Activated CD4-positive, alpha-beta memory T cell treated with anti-CD3 and anti-CD28 coated beads, Interleukin-2, amount 10 ng/mL, durations not matched to agents 7 days and 5 days (primary cell): ENCODE data around the gene TFDP1. TPM values are rescaled to one million over a fixed set of nuclear protein-coding genes. Genes with fewer than 3 reads are reported as not detected.

Source experiments
- CTCF ChIA-PET: fragments of 350-600 bp; sonication (Branson Sonifier 250); formaldehyde crosslinking; loops from one replicate; lab custom pipeline; 2021; ENCODE audit warnings: antibody characterized with exemption, inconsistent platforms; lab: Charles Lee
- POLR2A ChIA-PET: fragments of 350-600 bp; sonication (Branson Sonifier 250); formaldehyde crosslinking; loops from one replicate; lab custom pipeline; 2021; ENCODE audit warnings: antibody characterized with exemption; lab: Charles Lee
- DNase-seq: peaks from one replicate; pipeline ENCODE4 v3.0.0-alpha.2; 2020
- H3K27ac Mint-ChIP-seq: one replicate; pipeline ENCODE4 v1.8.0; 2021; ENCODE audit warnings: mild to moderate bottlenecking, mixed read lengths
- H3K27me3 Mint-ChIP-seq: one replicate; pipeline ENCODE4 v1.8.0; 2021; ENCODE audit warnings: mixed read lengths
- H3K36me3 Mint-ChIP-seq: one replicate; pipeline ENCODE4 v1.8.0; 2021; ENCODE audit warnings: low read depth, mixed read lengths
- H3K4me1 Mint-ChIP-seq: one replicate; pipeline ENCODE4 v1.8.0; 2021; ENCODE audit warnings: mixed read lengths
- H3K4me3 Mint-ChIP-seq: one replicate; pipeline ENCODE4 v1.8.0; 2021; ENCODE audit warnings: mild to moderate bottlenecking, mixed read lengths
- H3K9me3 Mint-ChIP-seq: one replicate; pipeline ENCODE4 v1.8.0; 2021; ENCODE audit warnings: mixed read lengths
- total RNA-seq, 2 experiments: library from RNA; stranded (reverse); gene quantifications; one replicate each; pipeline ENCODE4 v1.2.3, GENCODE V29; 2021

TFDP1 gene
- total RNA-seq, 2 experiments from 2014 or later: 128 to 130 TPM

DNA sequence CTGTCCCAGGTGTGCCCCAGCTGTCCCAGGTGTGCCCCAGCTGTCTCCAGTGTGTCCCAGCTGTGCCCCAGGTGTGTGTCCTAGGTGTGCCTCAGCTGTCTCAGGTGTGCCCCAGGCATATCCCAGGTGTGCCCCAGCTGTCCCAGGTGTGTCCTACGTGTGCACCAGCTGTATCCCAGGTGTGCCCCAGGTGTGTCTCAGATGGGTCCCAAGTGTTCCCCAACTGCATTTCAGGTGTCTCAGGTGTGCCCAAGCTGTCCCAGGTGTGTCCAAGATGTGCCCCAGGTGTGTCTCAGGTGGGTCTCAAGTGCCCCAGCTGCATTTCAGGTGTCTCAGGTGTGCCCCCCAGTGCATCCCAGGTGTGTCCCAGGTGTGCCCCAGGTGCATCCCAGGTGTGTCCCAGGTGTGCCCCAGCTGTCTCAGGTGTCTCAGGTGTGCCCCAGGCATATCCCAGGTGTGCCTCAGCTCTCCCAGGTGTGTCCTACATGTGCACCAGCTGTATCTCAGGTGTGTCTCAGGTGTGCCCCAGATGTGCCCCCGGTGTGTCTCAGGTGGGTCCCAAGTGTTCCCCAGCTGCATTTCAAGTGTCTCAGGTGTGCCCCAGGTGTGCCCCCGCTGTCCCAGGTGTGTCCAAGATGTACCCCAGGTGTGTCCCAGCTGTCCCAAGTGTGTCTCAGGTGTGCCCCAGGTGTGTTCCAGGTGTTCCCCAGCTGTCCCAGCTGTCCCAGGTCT lies 81.2 kb downstream of the TFDP1 start:
- H3K27me3 Mint-ChIP-seq: peaks cover 13% of the 10 kb centered on the region
- DNase-seq: no peak
- POLR2A ChIA-PET: no interaction called here
- no peaks in the 10 kb centered on the region for H3K4me1 Mint-ChIP-seq
- H3K36me3 Mint-ChIP-seq: no peaks in the 10 kb centered on the region
- H3K4me3 Mint-ChIP-seq: no peak overlapping the region
- H3K27ac Mint-ChIP-seq: no peak overlapping the region
- CTCF ChIA-PET: no interaction called here
- H3K9me3 Mint-ChIP-seq: peaks cover 13% of the 10 kb centered on the region

DNA sequence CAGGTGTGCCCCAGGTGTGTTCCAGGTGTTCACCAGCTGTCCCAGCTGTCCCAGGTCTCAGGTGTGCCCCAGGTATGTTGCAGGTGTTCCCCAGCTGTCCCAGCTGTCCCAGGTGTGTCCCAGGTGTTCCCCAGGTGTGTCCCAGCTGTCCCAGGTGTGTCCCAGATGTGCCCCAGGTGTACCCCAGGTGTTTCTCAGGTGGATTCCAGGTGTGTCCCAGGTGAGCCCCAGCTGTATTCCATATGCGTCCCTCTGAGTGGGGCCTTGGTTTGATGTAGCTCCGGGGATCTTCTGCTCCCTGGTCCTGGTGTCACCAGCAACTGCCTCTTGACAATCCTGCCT lies 81.7 kb downstream of the TFDP1 start:
- H3K27ac Mint-ChIP-seq: no peak overlapping the region
- no peaks in the 10 kb centered on the region for H3K4me1 Mint-ChIP-seq
- H3K4me3 Mint-ChIP-seq: no peak overlapping the region
- H3K36me3 Mint-ChIP-seq: no peaks in the 10 kb centered on the region
- CTCF ChIA-PET: no interaction called here
- H3K27me3 Mint-ChIP-seq: peaks cover 8% of the 10 kb centered on the region
- POLR2A ChIA-PET: no interaction called here
- no peak for DNase-seq
- H3K9me3 Mint-ChIP-seq: peaks cover 7% of the 10 kb centered on the region

DNA sequence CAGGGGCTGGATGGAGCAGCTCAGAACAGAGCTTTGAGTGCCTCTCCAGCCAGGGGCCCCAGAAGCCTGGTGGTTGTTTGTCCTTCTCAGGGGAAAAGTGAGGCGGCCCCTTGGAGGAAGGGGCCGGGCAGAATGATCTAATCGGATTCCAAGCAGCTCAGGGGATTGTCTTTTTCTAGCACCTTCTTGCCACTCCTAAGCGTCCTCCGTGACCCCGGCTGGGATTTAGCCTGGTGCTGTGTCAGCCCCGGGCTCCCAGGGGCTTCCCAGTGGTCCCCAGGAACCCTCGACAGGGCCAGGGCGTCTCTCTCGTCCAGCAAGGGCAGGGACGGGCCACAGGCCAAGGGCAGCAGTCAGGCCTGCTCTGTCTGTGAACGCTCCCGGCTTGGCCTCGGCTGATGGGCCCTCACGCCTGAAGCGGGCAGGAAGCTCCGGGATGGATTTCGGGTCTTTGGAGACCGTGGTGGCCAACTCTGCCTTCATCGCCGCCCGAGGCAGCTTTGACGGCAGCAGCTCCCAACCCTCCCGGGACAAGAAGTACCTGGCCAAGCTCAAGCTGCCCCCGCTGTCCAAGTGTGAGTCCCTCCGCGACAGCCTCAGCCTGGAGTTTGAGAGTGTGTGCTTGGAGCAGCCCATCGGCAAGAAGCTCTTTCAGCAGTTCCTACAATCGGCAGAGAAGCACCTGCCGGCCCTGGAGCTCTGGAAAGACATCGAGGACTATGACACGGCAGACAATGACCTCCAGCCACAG lies 82.6 kb downstream of the TFDP1 start, which contains the start of gene GRK1:
GRK1 (plus strand) TSS at position 269 of the 751 bp plus-strand sequence; CDS start at position 437, 168 bp downstream.
- DNase-seq: no peak

DNA sequence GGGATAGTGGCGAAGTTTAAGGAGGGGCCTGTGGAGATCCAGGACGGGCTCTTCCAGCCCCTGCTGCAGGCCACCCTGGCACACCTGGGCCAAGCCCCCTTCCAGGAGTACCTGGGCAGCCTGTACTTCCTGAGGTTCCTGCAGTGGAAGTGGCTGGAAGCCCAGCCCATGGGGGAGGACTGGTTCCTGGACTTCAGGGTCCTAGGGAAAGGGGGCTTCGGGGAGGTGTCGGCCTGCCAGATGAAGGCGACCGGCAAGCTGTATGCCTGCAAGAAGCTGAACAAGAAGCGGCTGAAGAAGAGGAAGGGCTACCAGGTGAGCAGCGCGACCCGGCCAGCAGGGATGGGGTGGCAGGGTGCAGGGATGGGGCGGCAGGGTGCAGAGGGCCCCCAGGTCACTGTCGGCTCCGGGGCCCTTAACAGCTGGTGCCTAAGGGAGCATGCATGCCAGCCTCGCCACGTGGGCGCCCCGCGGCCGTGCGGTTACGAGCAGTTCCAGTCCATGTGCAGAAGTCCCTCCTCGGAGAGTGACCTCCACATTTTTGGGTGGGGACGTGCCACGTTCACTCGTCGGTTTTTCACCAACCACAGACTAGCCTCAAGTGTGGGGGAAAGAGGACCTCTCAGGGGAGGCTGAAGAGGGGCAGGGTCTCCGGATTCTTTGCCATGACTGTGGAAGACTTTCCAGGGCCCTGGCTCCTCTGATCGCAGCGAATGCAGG lies 83.4 kb downstream of the TFDP1 start:
- H3K27me3 Mint-ChIP-seq: no peaks in the 10 kb centered on the region
- no peak overlapping the region for H3K27ac Mint-ChIP-seq
- ChIA-PET CTCF (no interaction called here), POLR2A (no interaction called here)
- H3K4me1 Mint-ChIP-seq: peaks cover 2% of the 10 kb centered on the region
- no peak for DNase-seq
- peaks cover 7% of the 10 kb centered on the region for H3K9me3 Mint-ChIP-seq
- peaks cover 3% of the 10 kb centered on the region for H3K36me3 Mint-ChIP-seq
- no peak overlapping the region for H3K4me3 Mint-ChIP-seq

More for the DNA sequence above, 82.6 kb downstream of the TFDP1 start, which contains the start of gene GRK1:
- POLR2A ChIA-PET: no interaction called here
- H3K27me3 Mint-ChIP-seq: no peaks in the 10 kb centered on the region
- H3K9me3 Mint-ChIP-seq: peaks cover 4% of the 10 kb centered on the region
- no peaks in the 10 kb centered on the region for H3K4me1 Mint-ChIP-seq
- H3K36me3 Mint-ChIP-seq: no peaks in the 10 kb centered on the region
- no peak within 1 kb of the TSS for H3K4me3 Mint-ChIP-seq
- CTCF ChIA-PET: no interaction called here
- no peak within 1 kb of the TSS for H3K27ac Mint-ChIP-seq

DNA sequence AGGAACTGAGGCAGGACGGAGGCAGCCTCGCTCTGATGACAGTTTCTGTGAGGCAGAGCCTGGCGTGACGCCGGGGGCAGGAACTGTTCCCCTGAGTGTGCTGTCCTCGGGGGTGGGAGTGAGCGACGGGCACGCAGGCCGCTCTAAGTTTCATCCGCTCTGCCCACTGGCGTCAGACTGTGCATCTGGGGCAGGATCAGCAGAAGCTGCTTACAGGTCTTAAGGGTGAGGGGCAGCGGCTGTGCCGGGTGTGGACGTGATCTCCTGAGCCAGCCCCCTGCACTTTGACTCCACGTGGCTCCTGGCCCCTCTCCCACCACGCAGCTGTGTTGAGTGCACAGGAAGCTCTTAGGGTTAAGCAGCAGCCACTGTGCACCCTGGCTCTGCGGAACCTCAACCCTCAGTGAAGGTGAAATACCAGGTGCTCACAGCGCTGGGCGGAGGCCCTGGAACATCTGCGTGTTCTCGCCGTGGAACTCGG lies 84.0 kb downstream of the TFDP1 start:
- Mint-ChIP-seq H3K9me3 (peaks cover 7% of the 10 kb centered on the region), H3K4me3 (no peak overlapping the region), H3K36me3 (peaks cover 3% of the 10 kb centered on the region), H3K27ac (no peak overlapping the region), H3K4me1 (peaks cover 2% of the 10 kb centered on the region), H3K27me3 (no peaks in the 10 kb centered on the region)
- no peak for DNase-seq
- CTCF ChIA-PET: no interaction called here
- POLR2A ChIA-PET: no interaction called here

DNA sequence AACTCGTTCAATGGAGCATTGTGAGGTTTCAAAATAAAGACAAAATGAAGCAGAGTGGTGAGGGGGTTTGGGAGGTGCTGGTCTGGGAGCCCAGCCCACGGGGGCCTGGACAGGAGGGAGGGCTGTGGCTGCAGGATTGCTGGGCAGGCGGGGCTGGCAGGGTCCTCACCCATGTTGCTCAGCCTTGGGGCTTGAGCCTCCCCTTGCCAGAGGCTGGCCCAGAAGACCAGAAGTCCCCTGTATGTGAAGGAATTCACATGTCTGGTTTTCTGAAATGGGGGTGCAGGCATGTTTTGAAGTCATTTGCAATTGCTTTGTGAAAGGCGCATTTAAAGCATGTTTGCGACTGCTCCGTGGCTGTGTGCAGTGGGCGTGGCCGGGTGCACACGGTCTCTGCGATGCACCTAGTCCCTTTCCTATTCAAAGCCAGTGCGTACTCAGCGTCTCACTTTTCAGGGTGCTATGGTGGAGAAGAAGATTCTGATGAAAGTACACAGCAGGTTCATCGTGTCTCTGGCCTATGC lies 84.7 kb downstream of the TFDP1 start:
- Mint-ChIP-seq H3K27me3 (no peaks in the 10 kb centered on the region), H3K36me3 (peaks cover 3% of the 10 kb centered on the region), H3K9me3 (peaks cover 7% of the 10 kb centered on the region), H3K27ac (no peak overlapping the region), H3K4me3 (no peak overlapping the region), H3K4me1 (peaks cover 2% of the 10 kb centered on the region)
- ChIA-PET POLR2A (no interaction called here), CTCF (no interaction called here)
- no peak for DNase-seq

DNA sequence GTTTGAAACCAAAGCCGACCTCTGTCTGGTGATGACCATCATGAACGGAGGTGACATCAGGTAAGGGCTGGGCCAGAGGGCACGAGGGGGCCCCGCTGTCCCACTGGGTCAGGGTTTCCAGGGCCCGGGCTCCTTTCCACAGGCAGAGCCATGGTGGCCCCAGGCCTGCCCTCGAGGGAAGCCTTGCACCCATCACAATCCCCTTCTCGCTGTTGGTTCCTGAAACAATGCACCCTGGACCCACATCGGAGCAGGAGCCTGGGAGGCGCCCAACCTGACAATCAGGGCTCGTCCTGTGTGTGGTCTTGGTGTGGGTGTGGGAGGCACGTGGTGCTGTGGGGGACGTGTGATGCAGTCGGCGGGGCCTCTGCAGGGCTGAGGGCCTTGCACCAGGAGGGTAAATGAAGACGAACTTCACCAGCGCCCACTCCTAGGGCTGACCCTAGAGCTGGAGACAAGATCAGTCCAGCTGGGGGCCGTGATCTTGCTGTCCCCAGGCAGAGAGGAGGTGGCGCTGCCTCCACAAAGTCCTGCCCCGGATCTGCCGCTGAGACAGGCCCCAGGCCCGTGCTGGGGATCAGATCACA lies 85.3 kb downstream of the TFDP1 start:
- H3K36me3 Mint-ChIP-seq: peaks cover 3% of the 10 kb centered on the region
- no peaks in the 10 kb centered on the region for H3K27me3 Mint-ChIP-seq
- ChIA-PET CTCF (no interaction called here), POLR2A (no interaction called here)
- H3K27ac Mint-ChIP-seq: no peak overlapping the region
- no peak for DNase-seq
- peaks cover 2% of the 10 kb centered on the region for H3K4me1 Mint-ChIP-seq
- H3K9me3 Mint-ChIP-seq: peaks cover 5% of the 10 kb centered on the region
- no peak overlapping the region for H3K4me3 Mint-ChIP-seq

DNA sequence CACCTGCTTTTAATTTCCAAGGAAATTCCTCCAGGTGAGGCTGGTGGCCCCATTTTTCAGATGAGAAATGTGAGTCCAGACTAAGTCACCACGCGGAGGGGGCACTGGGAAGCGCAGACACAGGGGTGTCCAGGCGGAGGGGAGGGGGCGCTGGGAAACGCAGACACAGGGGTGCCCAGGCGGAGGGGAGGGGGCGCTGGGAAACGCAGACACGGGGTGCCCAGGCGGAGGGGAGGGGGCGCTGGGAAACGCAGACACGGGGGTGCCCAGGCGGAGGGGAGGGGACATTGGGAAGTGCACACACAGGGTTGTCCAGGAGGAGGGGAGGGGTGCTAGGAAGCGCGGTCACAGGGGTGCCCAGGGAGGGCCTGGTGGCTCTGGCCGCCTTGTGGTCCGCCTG lies 86.0 kb downstream of the TFDP1 start:
- POLR2A ChIA-PET: no interaction called here
- Mint-ChIP-seq H3K27ac (no peak overlapping the region), H3K4me1 (peaks cover 2% of the 10 kb centered on the region), H3K36me3 (peaks cover 3% of the 10 kb centered on the region), H3K4me3 (no peak overlapping the region), H3K9me3 (peaks cover 5% of the 10 kb centered on the region), H3K27me3 (no peaks in the 10 kb centered on the region)
- no peak for DNase-seq
- CTCF ChIA-PET: no interaction called here

DNA sequence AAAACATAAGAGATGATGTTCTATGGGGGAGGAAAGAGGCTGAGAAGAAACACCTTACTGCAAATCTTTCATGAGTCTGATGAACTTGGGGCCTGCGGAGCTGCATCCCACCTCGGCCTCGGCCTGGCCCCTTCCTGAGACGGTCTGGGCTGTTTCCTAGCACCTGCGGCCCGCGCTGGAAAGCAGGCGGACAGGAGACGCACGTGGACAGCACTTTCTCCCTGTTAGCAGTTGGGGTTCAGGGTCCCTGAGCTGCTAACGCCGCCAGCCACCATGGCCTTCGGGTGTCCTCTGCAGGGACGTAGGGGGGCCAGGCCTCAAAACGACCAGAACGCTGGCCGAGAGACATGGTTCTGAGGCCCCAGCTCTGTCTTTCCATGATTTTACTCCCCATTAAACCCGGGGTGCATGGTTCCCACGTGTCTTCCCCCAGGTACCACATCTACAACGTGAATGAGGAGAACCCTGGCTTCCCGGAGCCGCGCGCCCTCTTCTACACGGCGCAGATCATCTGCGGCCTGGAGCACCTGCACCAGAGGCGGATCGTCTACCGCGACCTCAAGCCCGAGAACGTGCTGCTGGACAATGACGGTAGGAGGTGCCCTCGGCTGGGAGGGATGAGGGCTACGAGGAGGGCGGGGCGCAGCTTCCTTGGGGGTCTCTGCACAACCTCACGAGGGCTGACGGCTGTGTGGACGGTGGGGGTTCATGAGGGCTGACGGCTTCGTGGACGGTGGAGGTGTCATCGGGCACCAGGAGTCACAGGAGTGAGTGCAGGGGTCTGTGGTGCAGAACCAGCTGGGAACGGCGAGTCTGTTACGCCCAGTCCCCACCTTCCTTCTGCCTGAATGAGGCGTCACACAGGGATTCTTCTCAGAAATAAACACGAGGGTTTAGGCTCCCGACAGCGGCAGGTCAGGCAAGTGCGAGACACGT lies 86.8 kb downstream of the TFDP1 start:
- no peak overlapping the region for H3K27ac Mint-ChIP-seq
- no peak overlapping the region for H3K4me3 Mint-ChIP-seq
- POLR2A ChIA-PET: no interaction called here
- H3K9me3 Mint-ChIP-seq: peaks cover 5% of the 10 kb centered on the region
- peaks cover 2% of the 10 kb centered on the region for H3K4me1 Mint-ChIP-seq
- no peaks in the 10 kb centered on the region for H3K27me3 Mint-ChIP-seq
- DNase-seq: no peak
- H3K36me3 Mint-ChIP-seq: peaks cover 3% of the 10 kb centered on the region
- CTCF ChIA-PET: no interaction called here

DNA sequence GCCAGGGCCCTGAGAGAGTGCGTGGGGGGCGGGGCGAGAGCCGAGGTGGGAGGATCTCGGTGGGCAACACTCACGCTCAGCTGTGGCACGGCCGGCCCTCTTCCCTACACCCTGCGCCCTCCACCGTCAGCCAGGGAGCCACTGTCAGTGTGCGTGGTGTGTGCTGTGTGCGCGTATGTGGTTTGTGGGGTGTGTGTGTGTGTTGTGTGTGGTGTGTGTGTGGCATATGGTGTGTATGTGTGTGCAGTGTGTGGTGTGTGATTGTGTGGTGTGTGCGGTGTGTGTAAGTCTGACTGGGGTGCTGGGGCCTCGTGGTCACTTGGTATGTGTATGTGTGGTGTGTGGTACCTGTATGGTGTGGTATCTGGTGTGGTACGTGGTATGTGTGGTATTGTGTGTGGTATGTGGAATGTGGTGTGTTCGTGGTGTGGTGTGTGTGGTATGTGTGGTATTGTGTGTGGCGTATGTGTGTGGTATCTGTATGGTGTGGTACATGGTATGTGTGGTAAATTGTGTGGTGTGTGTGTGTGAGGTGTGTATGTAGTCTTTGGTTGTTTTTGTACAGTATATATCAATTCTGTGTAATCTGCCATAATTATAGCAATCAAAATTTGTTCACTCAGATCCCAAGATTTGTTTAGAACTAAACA lies 87.6 kb downstream of the TFDP1 start:
- peaks cover 5% of the 10 kb centered on the region for H3K9me3 Mint-ChIP-seq
- no peaks in the 10 kb centered on the region for H3K27me3 Mint-ChIP-seq
- H3K4me3 Mint-ChIP-seq: peak overlapping the region; percentile 3
- DNase-seq: no peak
- POLR2A ChIA-PET: no interaction called here
- H3K27ac Mint-ChIP-seq: peak overlapping the region; percentile 4
- CTCF ChIA-PET: no interaction called here
- peaks cover 2% of the 10 kb centered on the region for H3K4me1 Mint-ChIP-seq
- H3K36me3 Mint-ChIP-seq: peaks cover 3% of the 10 kb centered on the region
